Cardiac fibroblast (primary cell): Measurements from ENCODE around the gene SLC26A1.
"Not testable (repeated sequence)": the region's sequence is repeated elsewhere in the genome, so short reads cannot be mapped to it uniquely, and the experiment has no call there.

Source experiments
- DNase-seq, 2 donors: peaks; one replicate each; pipeline versions ENCODE4 v3.0.0 to v3.0.0-alpha.2; 2010; ENCODE audit warnings: low read depth in 2 of 2
- H3K4me3 ChIP-seq, 2 donors: replicated peaks in 1 of 2; 1 replicate in 1 of 2; 2 replicates in 1 of 2; pipeline ENCODE4 v1.5.1; 2011; ENCODE audit warnings: low read depth in 2 of 2, low read length in 2 of 2, mild to moderate bottlenecking in 2 of 2, moderate library complexity in 1 of 2
- TF ChIP-seq, protein P1 (sequence below): IDR thresholded peaks from one replicate; pipeline ENCODE4 v1.5.1; 2011; ENCODE audit warnings: low read depth, mild to moderate bottlenecking, low read length, inconsistent platforms

SLC26A1 gene

DNA sequence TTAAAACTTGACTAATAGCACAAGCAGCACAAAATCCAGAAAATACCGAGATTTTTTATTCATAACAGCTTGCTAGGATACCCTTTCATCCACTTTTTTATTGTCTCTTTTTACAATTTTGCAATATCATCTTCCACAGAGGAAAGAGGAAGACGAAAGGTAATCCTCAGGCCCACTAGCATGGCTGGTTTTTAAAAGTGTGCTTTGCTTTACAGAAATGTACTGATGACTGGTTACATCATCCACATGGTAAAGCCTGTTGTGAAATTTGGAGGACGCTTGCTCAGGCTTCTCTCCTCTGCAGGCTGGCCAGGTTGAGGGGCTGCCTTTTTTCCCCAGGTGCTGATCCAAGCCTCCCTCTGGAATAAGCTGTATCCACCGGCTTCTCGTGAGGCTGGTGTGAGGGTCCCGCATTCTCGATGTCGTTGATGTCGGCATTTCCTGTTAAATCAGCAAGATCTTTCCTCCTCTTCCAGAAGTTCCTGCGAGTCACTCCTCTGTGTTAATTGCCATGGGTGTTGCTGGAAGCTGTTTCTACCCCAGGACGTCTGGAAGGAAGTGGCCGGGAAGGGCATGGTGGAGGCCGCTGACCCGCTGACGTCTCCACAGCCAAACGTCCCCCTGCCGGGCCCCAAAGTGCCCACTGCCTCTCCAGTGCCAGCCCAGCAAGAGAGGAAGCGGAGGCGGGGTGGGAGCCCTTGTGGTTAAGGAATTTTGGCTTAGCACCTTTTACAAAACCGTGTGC, 14.1 kb downstream of the SLC26A1 start:
- H3K4me3 ChIP-seq, result no peak overlapping the region
- DNase-seq, result peak; percentile 63 to 66
- TF ChIP-seq, protein P1, sequence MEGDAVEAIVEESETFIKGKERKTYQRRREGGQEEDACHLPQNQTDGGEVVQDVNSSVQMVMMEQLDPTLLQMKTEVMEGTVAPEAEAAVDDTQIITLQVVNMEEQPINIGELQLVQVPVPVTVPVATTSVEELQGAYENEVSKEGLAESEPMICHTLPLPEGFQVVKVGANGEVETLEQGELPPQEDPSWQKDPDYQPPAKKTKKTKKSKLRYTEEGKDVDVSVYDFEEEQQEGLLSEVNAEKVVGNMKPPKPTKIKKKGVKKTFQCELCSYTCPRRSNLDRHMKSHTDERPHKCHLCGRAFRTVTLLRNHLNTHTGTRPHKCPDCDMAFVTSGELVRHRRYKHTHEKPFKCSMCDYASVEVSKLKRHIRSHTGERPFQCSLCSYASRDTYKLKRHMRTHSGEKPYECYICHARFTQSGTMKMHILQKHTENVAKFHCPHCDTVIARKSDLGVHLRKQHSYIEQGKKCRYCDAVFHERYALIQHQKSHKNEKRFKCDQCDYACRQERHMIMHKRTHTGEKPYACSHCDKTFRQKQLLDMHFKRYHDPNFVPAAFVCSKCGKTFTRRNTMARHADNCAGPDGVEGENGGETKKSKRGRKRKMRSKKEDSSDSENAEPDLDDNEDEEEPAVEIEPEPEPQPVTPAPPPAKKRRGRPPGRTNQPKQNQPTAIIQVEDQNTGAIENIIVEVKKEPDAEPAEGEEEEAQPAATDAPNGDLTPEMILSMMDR, result no peak

DNA sequence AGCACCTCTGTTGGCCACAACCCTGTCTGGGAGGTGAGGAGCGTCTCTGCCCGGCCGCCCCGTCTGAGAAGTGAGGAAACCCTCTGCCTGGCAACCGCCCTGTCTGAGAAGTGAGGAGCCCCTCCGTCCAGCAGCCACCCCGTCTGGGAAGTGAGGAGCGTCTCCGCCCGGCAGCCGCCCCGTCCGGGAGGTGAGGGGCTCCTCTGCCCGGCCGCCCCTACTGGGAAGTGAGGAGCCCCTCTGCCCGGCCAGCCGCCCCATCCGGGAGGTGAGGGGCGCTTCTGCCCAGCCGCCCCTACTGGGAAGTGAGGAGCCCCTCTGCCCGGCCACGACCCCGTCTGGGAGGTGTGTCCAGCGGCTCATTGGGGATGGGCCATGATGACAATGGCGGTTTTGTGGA, 17.2 kb downstream of the SLC26A1 start:
- DNase-seq, H3K4me3 ChIP-seq: not testable (repeated sequence)

DNA sequence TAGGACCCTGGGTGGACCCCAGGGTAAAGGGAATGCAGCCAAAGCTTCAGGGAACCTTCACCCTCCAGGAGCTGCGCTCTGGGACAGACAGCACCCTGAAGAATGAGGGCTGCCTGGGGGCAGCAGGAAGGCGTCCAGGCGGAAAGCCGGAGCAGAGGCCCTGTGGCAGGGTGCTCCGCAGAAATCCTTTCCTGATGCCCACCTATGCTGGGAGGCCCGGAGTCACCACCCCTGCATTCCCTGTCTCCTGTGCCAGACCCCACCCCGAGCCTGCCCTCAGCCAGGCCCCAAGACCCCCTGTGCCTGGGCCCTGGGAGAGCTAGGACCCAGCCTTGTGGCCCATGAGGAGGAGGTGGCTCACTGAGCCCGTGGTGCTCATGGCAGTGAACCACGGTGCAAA, 18.5 kb downstream of the SLC26A1 start:
- TF ChIP-seq, protein P1, result no peak
- no peak overlapping the region for H3K4me3 ChIP-seq
- no peak for DNase-seq

DNA sequence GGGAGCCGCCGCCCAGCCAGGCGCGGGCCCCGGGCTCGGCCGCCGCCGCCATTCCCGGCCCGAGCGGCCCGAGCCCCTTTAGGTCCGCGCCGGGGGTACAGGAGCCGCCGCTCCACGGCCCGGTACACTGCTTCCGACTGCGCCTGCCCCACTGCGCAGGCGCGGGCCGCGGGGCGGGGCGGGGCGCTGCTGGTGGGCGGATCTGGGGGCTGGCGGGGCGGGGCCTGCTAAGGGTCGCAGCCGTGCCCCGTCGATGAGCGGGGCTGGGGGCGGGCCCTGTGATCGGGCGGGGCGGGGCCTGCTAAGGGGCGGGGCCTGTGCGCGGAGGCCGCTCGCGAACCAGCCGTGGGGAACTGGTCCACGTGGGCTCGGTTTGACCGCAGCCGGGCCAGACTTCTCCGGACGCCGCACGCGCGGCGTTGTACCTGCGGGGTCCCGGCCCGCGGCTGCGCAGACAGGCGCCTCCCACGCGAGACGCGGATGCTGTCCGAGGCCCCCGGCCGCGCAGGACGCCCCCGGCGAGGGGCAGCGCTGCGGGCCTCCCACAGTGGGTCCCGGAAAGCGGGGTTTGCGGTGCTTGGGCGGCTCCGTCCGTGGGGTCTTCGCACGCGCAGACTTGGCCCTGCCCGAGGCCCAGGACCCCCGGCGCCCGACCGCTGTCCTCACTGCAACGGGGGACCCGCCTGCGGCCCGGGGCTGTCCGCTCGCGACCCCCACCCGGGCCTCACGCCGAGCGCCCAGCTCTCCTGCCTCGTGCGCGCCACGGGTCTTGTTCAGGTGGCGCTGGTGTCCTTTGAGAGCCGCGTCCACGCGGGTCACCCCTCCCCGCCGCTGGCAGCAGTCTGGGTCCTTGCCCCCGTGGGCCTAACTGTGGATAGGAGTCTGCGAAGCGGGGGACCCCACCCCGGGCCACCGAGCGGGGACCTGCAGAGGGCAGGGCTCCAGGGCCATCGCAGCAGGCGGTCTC, 19.5 kb downstream of the SLC26A1 start, which contains the start of gene DGKQ:
Gene DGKQ, minus strand, starts transcription at position 139 of the 967 bp plus-strand sequence. Its CDS starts 87 bp downstream, at position 52.
- DNase-seq, result peak; percentile 82 to 93
- TF ChIP-seq, protein P1, result no peak
- H3K4me3 ChIP-seq, result peak within 1 kb of the TSS; percentile 68 to 75

DNA sequence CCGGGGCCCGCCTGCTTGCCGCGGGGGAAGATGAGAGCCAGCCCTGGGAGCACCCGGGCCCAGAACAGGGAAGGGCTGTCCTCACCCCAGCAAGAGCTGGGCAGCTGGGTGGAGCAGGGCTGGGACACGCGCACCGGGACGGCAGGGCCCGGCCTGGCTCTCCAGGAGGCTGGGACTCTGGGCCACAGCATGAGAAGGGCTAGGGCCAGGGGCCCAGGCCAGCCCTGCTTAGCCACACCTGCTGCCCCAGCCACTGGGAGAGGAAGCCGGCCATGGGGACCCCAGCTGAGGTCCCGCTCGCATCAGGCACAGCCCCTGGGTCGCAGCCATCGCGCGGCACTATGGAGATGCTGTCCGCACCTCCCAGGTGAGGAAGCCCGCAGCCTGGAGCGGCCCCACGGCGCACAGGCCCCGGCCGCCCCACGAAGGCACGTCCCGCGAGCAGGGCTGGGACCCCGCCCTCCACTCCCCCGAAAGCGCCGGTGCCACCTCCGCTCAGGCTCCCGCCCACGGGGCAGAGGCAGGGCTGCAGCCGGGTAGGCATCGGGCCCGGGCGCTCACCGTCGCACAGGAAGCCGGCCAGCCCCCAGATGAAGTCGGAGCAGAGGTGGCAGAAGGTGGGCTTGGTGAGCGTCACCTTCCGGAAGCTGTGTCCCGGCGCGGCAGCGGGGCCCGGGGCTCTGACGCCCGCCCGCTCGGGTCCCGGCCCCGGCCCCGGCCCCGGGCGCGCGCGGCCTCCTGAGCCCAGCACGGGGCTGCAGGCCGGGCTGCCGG, 20.4 kb downstream of the SLC26A1 start:
- H3K4me3 ChIP-seq, result peak overlapping the region; percentile 68 to 75
- peak; percentile 20 for DNase-seq
- TF ChIP-seq, protein P1, result no peak

DNA sequence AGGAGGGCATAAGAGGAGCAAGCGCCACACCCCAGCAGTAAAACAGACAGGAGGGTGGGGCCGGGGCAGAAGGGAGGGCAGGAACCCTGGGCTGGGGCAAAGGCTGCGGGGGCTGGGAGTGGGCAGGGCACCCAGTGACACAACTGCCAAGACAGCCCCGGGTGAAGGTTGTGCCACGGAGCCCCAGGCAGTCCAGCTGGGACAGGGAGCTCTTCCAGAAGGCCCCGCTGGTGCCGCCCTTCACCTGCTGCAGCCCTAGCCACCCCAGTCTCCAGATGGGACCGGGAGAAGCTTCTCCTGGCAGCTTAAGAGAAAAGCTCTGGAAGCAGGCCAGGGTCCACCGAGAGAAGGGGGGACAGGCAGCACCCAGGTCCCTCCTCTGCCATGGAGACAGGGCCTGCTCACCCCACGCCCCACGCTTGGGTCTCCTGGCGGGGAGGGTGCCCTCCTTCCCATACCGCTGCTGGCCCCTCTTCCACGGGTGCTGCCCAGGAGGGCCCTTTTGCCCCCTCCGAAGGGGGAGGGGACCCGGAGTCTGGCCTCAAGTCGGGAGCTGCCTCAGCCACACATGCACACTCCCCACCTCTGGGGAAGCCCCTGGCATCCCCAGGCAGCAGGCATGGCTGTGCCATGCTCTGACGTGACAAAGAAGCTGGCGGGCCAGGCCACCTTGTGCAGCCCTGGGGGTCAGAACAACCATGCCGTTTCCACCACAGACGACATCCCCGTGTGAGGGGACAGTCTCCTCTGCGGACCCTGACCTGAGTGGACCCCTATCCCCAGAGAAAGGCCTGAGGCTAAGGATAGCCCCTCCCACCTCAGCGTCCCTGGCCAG, 21.3 kb downstream of the SLC26A1 start:
- TF ChIP-seq, protein P1, result no peak
- H3K4me3 ChIP-seq, result peak overlapping the region; percentile 68 to 75
- DNase-seq, result no peak
